Activated CD8-positive, alpha-beta T cell treated with anti-CD3 and anti-CD28 coated beads for 36 hours (primary cell): Measurements from ENCODE around the gene FRMD8. TPM values are rescaled to one million over a fixed set of nuclear protein-coding genes. Genes with fewer than 3 reads are reported as not detected.

ENCODE experiments used
- ATAC-seq: fragments of 200-7000 bp; cut with Tn5 transposase; one replicate; pipeline ENCODE4 v1.10.0; 2021; ENCODE audit warnings: mild to moderate bottlenecking, moderate library complexity
- CTCF ChIA-PET: fragments of 350-600 bp; sonication (Branson Sonifier 250); formaldehyde crosslinking; loops from one replicate; lab custom pipeline; 2021; ENCODE audit warnings: antibody characterized with exemption; lab: Charles Lee
- POLR2A ChIA-PET: fragments of 350-600 bp; sonication (Branson Sonifier 250); formaldehyde crosslinking; loops from one replicate; lab custom pipeline; 2021; ENCODE audit warnings: antibody characterized with exemption; lab: Charles Lee
- DNase-seq: peaks from one replicate; pipeline ENCODE4 v3.0.0-alpha.2; 2020
- H3K27ac Mint-ChIP-seq: one replicate; pipeline ENCODE4 v1.8.0; 2021; ENCODE audit warnings: mild to moderate bottlenecking, mixed read lengths
- H3K27me3 Mint-ChIP-seq: one replicate; pipeline ENCODE4 v1.8.0; 2021; ENCODE audit warnings: mixed read lengths
- H3K36me3 Mint-ChIP-seq: one replicate; pipeline ENCODE4 v1.8.0; 2021; ENCODE audit warnings: low read depth, mixed read lengths
- H3K4me1 Mint-ChIP-seq: one replicate; pipeline ENCODE4 v1.8.0; 2021; ENCODE audit warnings: low read depth, mixed read lengths
- H3K4me3 Mint-ChIP-seq: one replicate; pipeline ENCODE4 v1.8.0; 2021; ENCODE audit warnings: mild to moderate bottlenecking, moderate library complexity, mixed read lengths
- H3K9me3 Mint-ChIP-seq: one replicate; pipeline ENCODE4 v1.8.0; 2021; ENCODE audit warnings: mixed read lengths
- CTCF ChIP-seq: fragments of 200-600 bp; IDR thresholded peaks from one replicate; pipeline ENCODE4 v1.8.0; 2022; ENCODE audit warnings: antibody characterized with exemption, mild to moderate bottlenecking
- intact Hi-C: fragments of 100-400 bp; cut with micrococcal nuclease; formaldehyde crosslinking; loops from one replicate; pipeline ENCODE4 v1.10.0; 2022
- total RNA-seq, 2 experiments: library from RNA; stranded (reverse); gene quantifications; one replicate each; pipeline ENCODE4 v1.2.3, GENCODE V29; 2021

The FRMD8 gene
- total RNA-seq, result 10 to 100 TPM; 26.8 to 33.3 TPM

GRCh38 chr11:65386307-65387140, at the start of gene FRMD8:
Gene FRMD8 (plus strand): TSS chr11:65386637. CDS start chr11:65387037, 400 bp downstream.
- H3K4me1 Mint-ChIP-seq, result peaks cover 75% of the 10 kb centered on the region
- intact Hi-C loops, result no loop called here
- ATAC-seq (peak; percentile 28), DNase-seq (peak; percentile 84)
- TF ChIP-seq CTCF, result no peak
- POLR2A ChIA-PET, result interaction anchor here (1.1 to 18.5 kb wide), 5 partner anchors 10 to 189 kb away, joined by 3 to 339 read pairs (median 5); partner anchors contain the start of genes DPF2, EHBP1L1, MALAT1 and NEAT1
- H3K36me3 Mint-ChIP-seq, result peaks cover 16% of the 10 kb centered on the region
- no peaks in the 10 kb centered on the region for H3K9me3 Mint-ChIP-seq
- no peaks in the 10 kb centered on the region for H3K27me3 Mint-ChIP-seq
- peak within 1 kb of the TSS; percentile 97 for H3K27ac Mint-ChIP-seq
- CTCF ChIA-PET, result interaction anchor here (0.8 to 2.8 kb wide), 8 partner anchors 8 to 155 kb away, joined by 3 to 20 read pairs (median 4); no protein-coding TSS in a partner anchor
- peak within 1 kb of the TSS; percentile 85 for H3K4me3 Mint-ChIP-seq

GRCh38 chr11:65338676-65339075, 47.8 kb upstream of the FRMD8 start:
- CTCF ChIA-PET, result interaction anchor here (1.2 to 3.4 kb wide), 5 partner anchors 9 to 24 kb away, joined by 3 to 23 read pairs (median 4); partner anchors contain the start of genes CDC42EP2 and TIGD3
- TF ChIP-seq CTCF, result no peak
- H3K27ac Mint-ChIP-seq, result peak overlapping the region; percentile 41
- POLR2A ChIA-PET, result interaction anchor here (0.7 to 2.1 kb wide), 3 partner anchors 15 to 120 kb away, joined by 3 to 6 read pairs (median 3); partner anchors contain the start of gene TIGD3
- H3K36me3 Mint-ChIP-seq, result peaks cover 36% of the 10 kb centered on the region
- intact Hi-C loops, result no loop called here
- DNase-seq (no peak), ATAC-seq (no peak)
- no peaks in the 10 kb centered on the region for H3K27me3 Mint-ChIP-seq
- no peak overlapping the region for H3K4me3 Mint-ChIP-seq
- H3K4me1 Mint-ChIP-seq, result peaks cover 30% of the 10 kb centered on the region
- no peaks in the 10 kb centered on the region for H3K9me3 Mint-ChIP-seq

- Mint-ChIP-seq H3K27ac (peak overlapping the region; percentile 39), H3K27me3 (no peaks in the 10 kb centered on the region), H3K4me3 (no peak overlapping the region), H3K36me3 (peaks cover 45% of the 10 kb centered on the region), H3K4me1 (peaks cover 23% of the 10 kb centered on the region), H3K9me3 (no peaks in the 10 kb centered on the region)
- CTCF ChIA-PET, result interaction anchor here (1.0 to 3.4 kb wide), 4 partner anchors 11 to 26 kb away, joined by 3 to 23 read pairs (median 8); partner anchors contain the start of gene CDC42EP2
- intact Hi-C loops, result no loop called here
- DNase-seq, result no peak
- POLR2A ChIA-PET, result no interaction called here
- no peak for TF ChIP-seq CTCF
- ATAC-seq, result no peak
Observed at GRCh38 chr11:65340226-65340625, 46.2 kb upstream of the FRMD8 start.

GRCh38 chr11:65341856-65342255, 44.6 kb upstream of the FRMD8 start:
- DNase-seq (no peak), ATAC-seq (no peak)
- POLR2A ChIA-PET, result interaction anchor here (1.3 kb wide), 1 partner anchor 11 kb away, joined by 5 read pairs; no protein-coding TSS in a partner anchor
- intact Hi-C loops, result no loop called here
- Mint-ChIP-seq H3K27me3 (no peaks in the 10 kb centered on the region), H3K9me3 (no peaks in the 10 kb centered on the region), H3K27ac (no peak overlapping the region), H3K36me3 (peaks cover 50% of the 10 kb centered on the region), H3K4me3 (no peak overlapping the region), H3K4me1 (peaks cover 17% of the 10 kb centered on the region)
- CTCF ChIA-PET, result interaction anchor here (0.6 to 1.6 kb wide), 4 partner anchors 11 to 222 kb away, joined by 3 to 6 read pairs (median 5); no protein-coding TSS in a partner anchor
- TF ChIP-seq CTCF, result no peak
